A673 (cell line): Measurements from ENCODE around the gene XKR7.

Experiments
- CTCF ChIP-seq: fragments of 300-800, 200-600 bp; sonication (generic); conservative IDR thresholded peaks from 2 replicates; pipeline ENCODE4 v1.5.1; 2017; ENCODE audit warnings: low read depth, mild to moderate bottlenecking, antibody characterized with exemption, low read length, moderate library complexity, mixed read lengths
- EZH2 ChIP-seq: fragments of 200-600 bp; sonication (generic); IDR thresholded peaks from 2 replicates; pipeline ENCODE4 v1.6.1; 2017; ENCODE audit warnings: borderline replicate concordance, low read depth, mild to moderate bottlenecking, mixed read lengths, antibody characterized with exemption, low read length; ENCODE audit not compliant: poor library complexity, severe bottlenecking

- no peak for TF ChIP-seq CTCF
- TF ChIP-seq EZH2, result no peak
Measured at GRCh38 chr20:31954500-31954899, 13.5 kb upstream of the XKR7 start.
